Gastroesophageal sphincter (tissue), 3 donors: ENCODE data around the gene ZNF705A.
"Not testable (repeated sequence)": the region's sequence is repeated elsewhere in the genome, so short reads cannot be mapped to it uniquely, and the experiment has no call there.

Source experiments
- POLR2A ChIP-seq, 2 donors: fragments of 450-650 bp; IDR thresholded peaks; one replicate each; pipeline ENCODE4 v1.6.1; 2017; ENCODE audit warnings: antibody characterized with exemption in 2 of 2, mild to moderate bottlenecking in 2 of 2, moderate library complexity in 1 of 2
- POLR2AphosphoS5 ChIP-seq: sonication (generic); formaldehyde crosslinking; IDR thresholded peaks from one replicate; pipeline ENCODE4 v1.6.1; 2017; ENCODE audit warnings: antibody characterized with exemption
- TF ChIP-seq, protein P1 (sequence below), 4 experiments: fragments of 200-600 bp in 2 of 4; fragments of 450-650 bp in 2 of 4; sonication (generic) in 1 of 4; IDR thresholded peaks; one replicate each; pipeline ENCODE4 v1.5.1; 2017 to 2019; ENCODE audit warnings: antibody characterized with exemption in 4 of 4, mild to moderate bottlenecking in 2 of 4, moderate library complexity in 2 of 4

DNA sequence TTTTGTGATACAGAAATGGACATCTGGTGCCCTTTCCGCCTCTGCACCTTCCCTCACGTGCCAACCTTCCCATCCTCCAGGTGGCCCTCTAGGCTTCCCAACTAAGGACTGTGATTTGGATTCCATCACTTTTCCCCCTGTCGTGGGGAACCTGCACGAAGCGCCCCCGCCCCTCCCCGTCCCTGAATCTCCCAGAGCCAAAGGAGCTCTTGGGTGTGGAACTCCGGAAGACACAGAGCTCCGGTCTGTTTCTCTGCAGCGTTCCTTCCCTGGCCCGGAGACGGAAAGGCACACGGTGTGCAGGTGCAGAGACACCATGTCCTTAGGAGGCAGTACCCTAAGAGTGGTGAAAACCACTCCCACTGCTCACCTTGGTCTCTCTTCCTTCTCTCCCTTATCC, 66.8 kb downstream of the ZNF705A start:
- TF ChIP-seq, protein P1, sequence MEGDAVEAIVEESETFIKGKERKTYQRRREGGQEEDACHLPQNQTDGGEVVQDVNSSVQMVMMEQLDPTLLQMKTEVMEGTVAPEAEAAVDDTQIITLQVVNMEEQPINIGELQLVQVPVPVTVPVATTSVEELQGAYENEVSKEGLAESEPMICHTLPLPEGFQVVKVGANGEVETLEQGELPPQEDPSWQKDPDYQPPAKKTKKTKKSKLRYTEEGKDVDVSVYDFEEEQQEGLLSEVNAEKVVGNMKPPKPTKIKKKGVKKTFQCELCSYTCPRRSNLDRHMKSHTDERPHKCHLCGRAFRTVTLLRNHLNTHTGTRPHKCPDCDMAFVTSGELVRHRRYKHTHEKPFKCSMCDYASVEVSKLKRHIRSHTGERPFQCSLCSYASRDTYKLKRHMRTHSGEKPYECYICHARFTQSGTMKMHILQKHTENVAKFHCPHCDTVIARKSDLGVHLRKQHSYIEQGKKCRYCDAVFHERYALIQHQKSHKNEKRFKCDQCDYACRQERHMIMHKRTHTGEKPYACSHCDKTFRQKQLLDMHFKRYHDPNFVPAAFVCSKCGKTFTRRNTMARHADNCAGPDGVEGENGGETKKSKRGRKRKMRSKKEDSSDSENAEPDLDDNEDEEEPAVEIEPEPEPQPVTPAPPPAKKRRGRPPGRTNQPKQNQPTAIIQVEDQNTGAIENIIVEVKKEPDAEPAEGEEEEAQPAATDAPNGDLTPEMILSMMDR (IDR thresholded peaks at IDR 0.05): not testable (repeated sequence)
- not testable (repeated sequence) for TF ChIP-seq POLR2AphosphoS5; POLR2A (IDR thresholded peaks at IDR 0.05)
